Body of pancreas (tissue), 4 donors: ENCODE measurements around the gene CLK4. TPM values are rescaled to one million over a fixed set of nuclear protein-coding genes. Genes with fewer than 3 reads are reported as not detected.

Experiments
- ATAC-seq: fragments of 150-250 bp; one replicate; pipeline ENCODE4 v1.9.1; 2016
- DNase-seq, 4 donors: peaks; one replicate each; pipeline ENCODE4 v3.0.0-alpha.2; 2019
- H3K27ac ChIP-seq, 4 donors: fragments of 200-600 bp; sonication (generic); 1 replicate in 3 of 4; 2 replicates in 1 of 4; pipeline versions ENCODE4 v1.5.1 to v1.6.1; 2016 to 2019; ENCODE audit warnings: mild to moderate bottlenecking in 1 of 4, mixed read lengths in 1 of 4, moderate library complexity in 1 of 4
- H3K27me3 ChIP-seq, 2 donors: fragments of 200-600 bp; sonication (generic); one replicate each; pipeline ENCODE4 v1.6.0; 2016; ENCODE audit warnings: mild to moderate bottlenecking in 1 of 2
- H3K36me3 ChIP-seq, 2 donors: fragments of 200-600 bp; sonication (generic); replicated peaks in 1 of 2; 2 replicates each; pipeline ENCODE4 v1.5.1; 2016; ENCODE audit warnings: low read depth in 2 of 2; ENCODE audit not compliant: insufficient read depth in 1 of 2
- H3K4me1 ChIP-seq: fragments of 200-600 bp; sonication (generic); one replicate; pipeline ENCODE4 v1.6.0; 2016
- H3K4me3 ChIP-seq, 2 donors: fragments of 200-600 bp; sonication (generic); 1 replicate in 1 of 2; 2 replicates in 1 of 2; pipeline ENCODE4 v1.5.1; 2016 to 2019
- H3K9me3 ChIP-seq, 3 donors: fragments of 200-600 bp; sonication (generic); 1 replicate in 2 of 3; 2 replicates in 1 of 3; pipeline ENCODE4 v1.5.1; 2016
- CTCF ChIP-seq, 7 experiments: fragments of 450-650 bp in 4 of 7; fragments of 200-600 bp in 3 of 7; sonication (generic) in 3 of 7; IDR thresholded peaks; one replicate each; pipeline ENCODE4 v1.5.1; 2016 to 2019; ENCODE audit warnings: antibody characterized with exemption in 7 of 7
- POLR2A ChIP-seq, 3 donors: fragments of 450-650 bp; IDR thresholded peaks; one replicate each; pipeline ENCODE4 v1.6.1; 2016; ENCODE audit warnings: antibody characterized with exemption in 3 of 3, mild to moderate bottlenecking in 2 of 3
- WGBS, 2 donors: methylation state at CpG; one replicate each; pipeline ENCODE4 v1.1.5; 2017; 5-methylcytosine and 5-hydroxymethylcytosine counted together
- intact Hi-C: fragments of 100-400 bp; cut with DNase I; formaldehyde crosslinking; loops from one replicate; pipeline ENCODE4 v1.15.1; 2023
- total RNA-seq, 2 donors: library from RNA; depleted of rRNA; stranded (reverse); fragments of >200 nt; gene quantifications; one replicate each; pipeline ENCODE4 v1.1.0, GENCODE V29; 2016

CLK4 gene
- total RNA-seq, 2 donors from 2014 or later = 46.5 to 49.0 TPM

DNA sequence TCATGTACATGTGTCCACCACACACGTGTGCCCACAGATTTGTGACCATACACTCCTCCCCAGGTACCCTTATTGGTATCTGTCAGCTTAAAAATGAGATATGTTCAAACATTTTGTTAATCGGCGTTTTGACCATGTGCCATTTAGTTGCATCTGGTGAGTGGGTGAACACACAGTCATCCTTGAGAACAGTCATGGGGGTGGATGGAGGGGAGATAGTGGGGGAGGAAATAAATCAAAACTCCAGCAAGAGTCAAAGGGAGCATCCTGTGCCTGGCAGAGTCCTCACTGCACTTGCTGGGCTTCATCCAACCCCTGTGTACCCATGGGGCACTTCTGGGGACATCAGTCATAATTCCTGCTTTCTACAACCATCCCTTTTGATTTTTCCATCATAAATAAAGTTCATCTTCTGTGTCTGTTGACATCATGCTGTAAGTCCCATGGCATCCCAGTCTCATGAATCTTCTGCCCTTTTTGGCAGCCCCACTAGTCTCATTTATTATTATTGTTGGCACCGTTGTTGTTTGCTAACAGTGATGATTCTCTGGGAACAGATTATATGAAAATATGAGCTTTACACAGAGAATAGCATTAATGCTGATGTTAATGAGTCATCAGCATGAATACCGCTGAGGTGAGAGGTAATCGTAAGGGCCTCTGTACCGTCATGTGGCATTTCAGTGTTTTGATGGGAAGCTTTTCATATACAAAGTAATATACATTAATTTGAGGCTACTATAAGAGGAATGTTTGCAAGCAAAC, 24.4 kb upstream of the CLK4 start:
- TF ChIP-seq CTCF (IDR thresholded peaks at IDR 0.05) = no peak
- no peaks in the 10 kb centered on the region for H3K9me3 ChIP-seq
- 69 to 70% methylated on average over 7 of the region's 7 CpGs for WGBS, 2 donors
- no peaks in the 10 kb centered on the region for H3K4me1 ChIP-seq
- H3K27me3 ChIP-seq = no peaks in the 10 kb centered on the region
- H3K4me3 ChIP-seq = no peak overlapping the region
- intact Hi-C loops = no loop called here
- DNase-seq = no peak
- H3K27ac ChIP-seq = no peak overlapping the region
- no peak for ATAC-seq
- H3K36me3 ChIP-seq = no peaks in the 10 kb centered on the region

DNA sequence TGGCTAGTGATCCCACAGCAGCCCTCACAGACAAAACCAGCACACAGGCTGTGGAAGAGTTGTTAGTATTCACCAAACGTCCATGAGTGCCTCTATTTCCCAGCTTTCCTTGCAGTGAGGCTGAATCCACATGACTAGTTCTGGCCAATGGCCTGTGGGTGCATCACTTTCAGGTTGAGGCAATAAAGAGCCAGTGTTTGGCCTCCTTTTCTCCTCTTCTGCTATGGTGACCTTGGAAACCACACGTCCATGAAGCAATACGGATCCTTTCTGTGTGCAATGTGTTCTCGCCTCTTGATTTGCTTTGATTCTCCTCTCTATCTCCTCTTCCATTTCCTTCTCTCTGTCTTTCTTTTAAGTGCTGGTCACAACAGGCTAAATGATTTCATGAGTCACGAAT, 23.4 kb upstream of the CLK4 start:
- no peaks in the 10 kb centered on the region for H3K9me3 ChIP-seq
- ATAC-seq (no peak), DNase-seq (no peak)
- no peaks in the 10 kb centered on the region for H3K27me3 ChIP-seq
- TF ChIP-seq CTCF (IDR thresholded peaks at IDR 0.05) (no peak), POLR2A (IDR thresholded peaks at IDR 0.05) (no peak)
- H3K4me3 ChIP-seq = no peak overlapping the region
- H3K36me3 ChIP-seq = no peaks in the 10 kb centered on the region
- 60 to 78% methylated on average over 5 of the region's 5 CpGs for WGBS, 2 donors
- intact Hi-C loops = no loop called here
- no peak overlapping the region for H3K27ac ChIP-seq
- no peaks in the 10 kb centered on the region for H3K4me1 ChIP-seq

GRCh38 chr5:178649580-178649979, 22.7 kb upstream of the CLK4 start:
- DNase-seq (no peak), ATAC-seq (no peak)
- 56 to 67% methylated on average over 3 of the region's 3 CpGs for WGBS, 2 donors
- TF ChIP-seq POLR2A (IDR thresholded peaks at IDR 0.05) (no peak), CTCF (IDR thresholded peaks at IDR 0.05) (no peak)
- Histone ChIP-seq H3K36me3 (no peaks in the 10 kb centered on the region), H3K9me3 (no peaks in the 10 kb centered on the region), H3K27ac (no peak overlapping the region), H3K27me3 (no peaks in the 10 kb centered on the region), H3K4me3 (no peak overlapping the region), H3K4me1 (no peaks in the 10 kb centered on the region)
- intact Hi-C loops = no loop called here

GRCh38 chr5:178644826-178645545, 18.1 kb upstream of the CLK4 start:
- DNase-seq = no peak
- intact Hi-C loops = no loop called here

More at GRCh38 chr5:178644826-178645545, 18.1 kb upstream of the CLK4 start:
- Histone ChIP-seq H3K27me3 (no peaks in the 10 kb centered on the region), H3K4me3 (no peak overlapping the region), H3K4me1 (no peaks in the 10 kb centered on the region), H3K36me3 (no peaks in the 10 kb centered on the region), H3K27ac (no peak overlapping the region), H3K9me3 (peaks cover 0 to 21% (median 0%) of the 10 kb centered on the region in 3 donors)
- 63 to 64% methylated on average over 7 of the region's 7 CpGs for WGBS, 2 donors
- no peak for ATAC-seq
- TF ChIP-seq POLR2A (IDR thresholded peaks at IDR 0.05) (no peak), CTCF (IDR thresholded peaks at IDR 0.05) (no peak)
